GM12864 (cell line): ENCODE data around the gene FAM161B.

Source experiments
- DNase-seq: peaks from one replicate; pipeline ENCODE4 v3.0.0-alpha.2; 2011; ENCODE audit warnings: low read depth
- H3K4me3 ChIP-seq: 2 replicates; pipeline ENCODE4 v1.5.1; 2011; ENCODE audit warnings: mild to moderate bottlenecking, low read depth, low read length, control low read depth
- TF ChIP-seq, protein P1 (sequence below): IDR thresholded peaks from 2 replicates; pipeline ENCODE4 v1.5.1; 2011; ENCODE audit warnings: low read depth, mild to moderate bottlenecking, moderate library complexity, low read length, control low read depth, inconsistent platforms; ENCODE audit errors: missing control alignments

FAM161B gene

DNA sequence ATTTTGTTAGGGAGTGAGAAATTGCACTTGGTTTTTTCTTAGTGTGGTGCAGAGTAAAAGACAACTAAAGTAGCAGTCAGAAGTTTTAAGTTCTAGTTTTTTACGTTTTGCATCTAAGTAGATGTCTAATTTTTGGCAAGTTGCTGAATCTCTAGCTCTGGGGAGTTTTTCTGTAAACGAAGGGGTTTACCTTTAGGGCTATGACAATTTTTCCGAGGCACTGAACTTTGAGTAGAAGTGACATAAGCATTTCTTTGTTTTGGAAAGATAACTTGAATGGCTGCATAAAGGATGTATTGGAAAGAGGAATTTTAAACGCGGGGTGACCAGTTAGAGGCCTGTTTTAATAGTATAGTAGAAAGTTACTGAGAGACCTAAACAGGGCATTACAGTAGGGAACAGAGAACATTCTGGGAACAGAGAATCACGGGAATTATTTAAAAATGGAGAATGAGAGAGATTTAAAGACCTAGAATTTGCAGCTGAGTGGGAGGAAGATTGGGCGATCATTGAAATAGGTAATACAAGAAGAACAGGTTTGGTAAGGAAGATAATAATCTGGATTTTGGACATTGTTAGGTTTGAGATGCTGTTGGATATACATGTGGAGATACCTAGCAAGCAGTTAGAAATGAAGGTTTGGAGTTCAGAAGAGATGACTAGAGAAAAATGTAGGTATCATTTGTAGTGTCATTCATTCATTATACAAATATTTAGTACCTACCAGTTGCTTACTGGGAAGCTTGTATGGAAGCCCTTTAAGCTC, 62.0 kb downstream of the FAM161B start:
- TF ChIP-seq, protein P1, sequence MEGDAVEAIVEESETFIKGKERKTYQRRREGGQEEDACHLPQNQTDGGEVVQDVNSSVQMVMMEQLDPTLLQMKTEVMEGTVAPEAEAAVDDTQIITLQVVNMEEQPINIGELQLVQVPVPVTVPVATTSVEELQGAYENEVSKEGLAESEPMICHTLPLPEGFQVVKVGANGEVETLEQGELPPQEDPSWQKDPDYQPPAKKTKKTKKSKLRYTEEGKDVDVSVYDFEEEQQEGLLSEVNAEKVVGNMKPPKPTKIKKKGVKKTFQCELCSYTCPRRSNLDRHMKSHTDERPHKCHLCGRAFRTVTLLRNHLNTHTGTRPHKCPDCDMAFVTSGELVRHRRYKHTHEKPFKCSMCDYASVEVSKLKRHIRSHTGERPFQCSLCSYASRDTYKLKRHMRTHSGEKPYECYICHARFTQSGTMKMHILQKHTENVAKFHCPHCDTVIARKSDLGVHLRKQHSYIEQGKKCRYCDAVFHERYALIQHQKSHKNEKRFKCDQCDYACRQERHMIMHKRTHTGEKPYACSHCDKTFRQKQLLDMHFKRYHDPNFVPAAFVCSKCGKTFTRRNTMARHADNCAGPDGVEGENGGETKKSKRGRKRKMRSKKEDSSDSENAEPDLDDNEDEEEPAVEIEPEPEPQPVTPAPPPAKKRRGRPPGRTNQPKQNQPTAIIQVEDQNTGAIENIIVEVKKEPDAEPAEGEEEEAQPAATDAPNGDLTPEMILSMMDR, result no peak

DNA sequence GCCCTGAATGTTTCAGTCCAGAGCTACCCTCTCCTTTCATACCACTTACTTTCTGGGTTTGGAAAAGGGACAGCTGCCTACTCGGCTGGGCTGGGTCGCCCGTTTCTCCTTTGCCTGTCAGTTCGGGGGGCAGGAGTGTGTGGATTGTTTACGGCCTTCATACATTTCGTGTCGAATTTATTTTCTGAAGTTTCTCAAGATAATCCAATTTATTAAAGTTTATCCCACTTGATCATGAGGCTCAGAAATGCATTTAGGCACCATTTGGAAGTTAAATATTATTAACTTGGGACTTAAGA, 62.6 kb downstream of the FAM161B start:
- TF ChIP-seq, protein P1, result no peak
- DNase-seq, result no peak

More for the DNA sequence above, 62.0 kb downstream of the FAM161B start:
- peak overlapping the region; percentile 62 for H3K4me3 ChIP-seq
- no peak for DNase-seq

DNA sequence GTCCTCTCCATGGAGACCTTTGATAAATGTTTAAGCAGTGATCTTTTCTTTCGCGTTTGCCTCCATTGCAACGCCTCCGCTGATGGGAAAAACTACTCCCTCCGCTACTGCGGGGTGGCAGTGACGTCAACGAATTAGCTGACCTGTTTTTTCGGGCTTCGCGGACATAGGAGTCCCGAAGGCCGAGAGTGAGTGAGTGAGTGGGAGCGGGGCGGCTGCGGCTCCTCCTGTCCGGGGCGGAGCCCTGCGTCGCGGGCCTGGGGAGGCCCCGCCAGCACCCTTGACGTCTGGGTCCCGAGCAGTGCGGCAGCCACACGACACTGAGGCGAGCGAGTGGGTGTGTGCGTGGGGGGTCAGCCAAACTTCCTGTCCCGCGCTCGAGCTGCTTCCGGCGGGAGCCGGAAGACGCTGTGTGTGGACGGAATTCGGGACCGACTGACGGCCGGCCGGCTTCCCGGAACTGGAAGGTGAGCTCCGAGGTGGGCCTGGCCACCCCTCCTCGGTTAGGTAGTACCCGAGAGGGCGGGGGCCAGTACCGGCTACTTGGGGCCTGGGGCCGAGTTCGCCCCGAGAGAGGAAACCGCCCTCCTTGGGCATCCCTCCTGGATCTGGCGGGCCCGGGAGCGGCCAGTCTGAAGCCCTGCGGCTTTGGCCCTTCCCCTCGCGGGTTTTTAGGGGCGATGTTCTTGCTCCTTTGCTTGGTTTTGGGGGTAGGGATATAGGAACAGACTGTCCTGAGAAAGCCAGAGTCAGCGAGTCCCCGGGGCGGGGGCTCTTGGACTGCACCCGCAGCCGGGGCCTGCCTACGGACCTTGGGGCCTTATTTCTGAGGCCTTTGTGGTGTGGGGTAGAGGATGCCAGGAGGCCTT, 63.2 kb downstream of the FAM161B start, which contains the start of gene ZNF410:
Gene ZNF410 (plus strand): TSS at position 411 of the 869 bp plus-strand sequence. CDS start 5,317 bp downstream, outside the sequence.
- TF ChIP-seq, protein P1, result no peak

More for the DNA sequence above, 62.6 kb downstream of the FAM161B start:
- H3K4me3 ChIP-seq, result peak overlapping the region; percentile 62

DNA sequence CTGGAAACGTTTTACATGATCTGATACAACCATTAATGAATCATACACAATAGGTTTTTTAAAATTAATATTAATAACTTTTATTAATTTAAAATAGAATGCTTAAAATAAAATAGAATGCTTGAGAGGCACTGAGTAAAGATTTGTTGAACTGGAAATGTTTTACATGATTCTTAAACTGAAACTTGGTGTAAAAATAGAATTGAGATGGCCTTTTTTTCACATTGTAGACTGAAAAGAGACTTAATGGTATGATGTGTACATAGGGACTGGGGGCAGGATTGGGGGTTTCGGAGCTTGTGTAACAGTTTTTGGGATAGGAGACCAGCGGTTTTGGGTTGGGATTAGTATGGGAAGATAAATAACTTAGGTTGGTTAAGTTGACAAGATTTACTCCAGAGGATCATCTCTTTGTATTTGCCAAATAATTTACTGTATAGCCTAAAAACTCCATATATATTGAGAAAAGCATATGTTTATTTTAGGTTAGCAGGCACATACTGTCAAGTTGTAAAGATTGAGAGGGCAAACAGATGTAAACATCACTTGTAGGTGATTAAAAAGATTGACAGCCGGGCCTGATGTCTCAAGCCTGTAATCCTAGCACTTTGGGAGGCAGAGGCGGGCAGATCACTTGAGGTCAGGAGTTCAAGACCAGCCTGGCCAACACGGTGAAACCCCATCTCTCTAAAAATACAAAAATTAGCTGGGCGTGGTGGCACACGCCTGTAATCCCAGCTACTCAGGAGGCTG, 65.3 kb downstream of the FAM161B start:
- peak overlapping the region; percentile 23; the same call in 1 of the 2 replicates for H3K4me3 ChIP-seq
- TF ChIP-seq, protein P1, result no peak

More for the DNA sequence above, 63.2 kb downstream of the FAM161B start, which contains the start of gene ZNF410:
- H3K4me3 ChIP-seq, result peak within 1 kb of the TSS; percentile 62
- peak; percentile 86 for DNase-seq

More for the DNA sequence above, 65.3 kb downstream of the FAM161B start:
- DNase-seq, result no peak
